Stimulated activated CD4-positive, alpha-beta T cell treated with anti-CD3 and anti-CD28 coated beads, TNF-alpha, amount 100 ng/mL, for 48 hours (primary cell): Measurements from ENCODE around the gene AMDHD2.

ENCODE experiments used
- DNase-seq, 3 donors: peaks; one replicate each; pipeline ENCODE4 v3.0.0-alpha.2; 2020; ENCODE audit warnings: low read depth in 3 of 3

AMDHD2 gene

DNA sequence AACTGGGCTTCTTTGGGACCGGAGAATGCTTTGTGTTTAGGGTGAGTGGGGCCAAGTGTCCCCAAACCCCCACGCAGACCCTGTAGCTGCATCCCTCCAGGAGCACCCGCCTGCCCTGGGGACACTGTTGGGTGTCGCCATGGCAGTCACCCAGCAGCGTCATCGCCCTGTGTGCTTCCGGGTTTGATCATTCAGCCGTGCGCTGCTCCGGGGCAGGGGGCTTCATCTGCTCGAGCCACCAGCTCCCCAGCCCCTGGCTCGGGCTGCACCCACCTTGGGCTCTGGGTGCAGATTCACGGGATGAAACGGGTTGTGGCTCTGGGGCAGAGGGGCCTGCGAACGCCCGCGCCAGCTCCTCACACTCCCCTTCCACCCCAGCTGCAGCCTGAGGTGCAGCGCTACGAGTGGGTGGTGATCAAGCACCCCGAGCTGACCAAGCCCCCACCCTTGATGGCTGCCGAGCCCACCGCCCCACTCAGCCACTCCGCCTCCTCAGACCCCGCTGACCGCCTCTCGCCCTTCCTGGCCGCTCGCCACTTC lies 20.2 kb upstream of the AMDHD2 start:
- no peak for DNase-seq

DNA sequence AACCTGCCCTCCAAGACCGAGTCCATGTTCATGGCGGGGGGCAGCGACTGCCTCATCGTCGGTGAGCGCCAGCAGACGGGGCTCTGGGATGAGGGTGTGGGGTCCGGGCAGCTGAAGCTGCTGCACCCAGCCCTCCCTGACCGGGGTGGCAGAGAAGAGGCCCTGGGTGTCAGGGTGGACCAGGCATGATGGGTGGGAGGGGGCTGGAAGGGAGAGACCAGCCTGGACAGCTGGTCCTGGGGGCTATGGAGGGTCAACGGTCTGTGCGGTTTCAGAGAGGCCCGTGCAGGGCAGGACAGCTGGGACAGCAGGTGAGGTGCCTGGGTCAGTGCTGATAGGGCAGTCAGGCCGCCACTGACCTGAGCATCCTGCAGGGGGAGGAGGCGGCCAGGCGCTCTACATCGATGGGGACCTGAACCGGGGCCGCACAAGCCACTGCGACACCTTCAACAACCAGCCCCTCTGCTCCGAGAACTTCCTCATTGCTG lies 19.7 kb upstream of the AMDHD2 start:
- no peak for DNase-seq

DNA sequence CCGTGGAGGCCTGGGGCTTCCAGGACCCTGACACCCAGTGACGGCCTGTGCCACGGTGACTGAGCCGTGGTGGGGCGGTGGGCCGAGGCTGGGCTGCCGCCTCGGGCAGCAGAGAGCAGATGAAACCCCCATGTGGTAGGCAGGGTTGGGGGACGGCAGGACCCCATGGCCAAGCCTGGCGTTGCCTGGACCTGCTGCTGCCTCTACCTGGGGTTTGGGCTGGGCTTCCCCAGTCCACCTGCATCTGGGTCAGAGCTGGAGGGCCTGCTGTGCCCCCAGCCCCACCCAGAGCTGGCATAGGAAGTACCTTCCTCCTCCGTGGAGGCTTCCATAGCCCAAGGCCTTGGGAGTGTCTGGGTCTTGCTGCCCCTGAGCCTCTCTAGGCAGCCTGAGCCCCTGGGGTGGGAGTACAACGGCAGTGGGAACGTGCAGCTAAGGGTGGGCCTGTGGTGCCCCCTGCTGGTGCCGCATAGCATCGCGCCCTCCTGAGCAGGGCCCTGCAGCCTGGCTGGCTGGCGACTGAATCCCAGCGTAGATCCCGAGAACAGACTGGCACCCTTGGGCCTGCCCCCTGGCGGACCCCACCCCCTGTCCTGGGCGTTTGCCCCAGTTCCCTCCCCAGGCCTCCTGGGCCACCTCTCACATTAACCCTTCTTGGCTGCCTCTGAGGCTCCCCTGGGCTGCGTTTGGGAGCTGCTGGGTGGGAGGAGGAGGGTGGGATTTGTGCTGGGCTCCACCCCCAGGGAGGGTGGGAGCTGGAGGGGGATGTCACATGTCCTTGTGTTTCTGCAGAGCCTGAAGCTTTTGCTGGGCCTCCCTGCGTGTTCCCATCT lies 19.0 kb upstream of the AMDHD2 start:
- DNase-seq, result peak; percentile 61 to 67 (median 65)

GRCh38 chr16:2501946-2502895 lies 17.9 kb upstream of the AMDHD2 start:
- no peak for DNase-seq

DNA sequence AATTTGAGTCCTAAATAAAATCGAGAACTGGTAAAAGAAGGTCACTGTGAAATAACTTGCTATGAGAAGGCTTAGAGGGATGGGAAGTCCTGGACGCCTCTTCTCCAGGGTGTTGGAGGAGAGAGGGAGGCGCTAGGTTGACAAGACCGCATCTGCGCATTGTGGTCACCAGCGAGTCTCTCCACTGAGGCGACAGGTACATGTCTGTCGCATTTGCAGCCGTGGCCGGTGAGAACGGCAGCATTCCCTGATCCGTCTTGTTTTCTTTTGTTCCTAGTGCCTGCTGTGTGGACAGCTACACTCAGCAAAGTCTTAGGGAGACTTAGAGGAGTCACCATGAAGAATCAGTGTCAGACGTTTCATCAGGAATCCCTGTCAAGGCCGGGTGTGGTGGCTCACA lies 14.5 kb upstream of the AMDHD2 start:
- no peak for DNase-seq

DNA sequence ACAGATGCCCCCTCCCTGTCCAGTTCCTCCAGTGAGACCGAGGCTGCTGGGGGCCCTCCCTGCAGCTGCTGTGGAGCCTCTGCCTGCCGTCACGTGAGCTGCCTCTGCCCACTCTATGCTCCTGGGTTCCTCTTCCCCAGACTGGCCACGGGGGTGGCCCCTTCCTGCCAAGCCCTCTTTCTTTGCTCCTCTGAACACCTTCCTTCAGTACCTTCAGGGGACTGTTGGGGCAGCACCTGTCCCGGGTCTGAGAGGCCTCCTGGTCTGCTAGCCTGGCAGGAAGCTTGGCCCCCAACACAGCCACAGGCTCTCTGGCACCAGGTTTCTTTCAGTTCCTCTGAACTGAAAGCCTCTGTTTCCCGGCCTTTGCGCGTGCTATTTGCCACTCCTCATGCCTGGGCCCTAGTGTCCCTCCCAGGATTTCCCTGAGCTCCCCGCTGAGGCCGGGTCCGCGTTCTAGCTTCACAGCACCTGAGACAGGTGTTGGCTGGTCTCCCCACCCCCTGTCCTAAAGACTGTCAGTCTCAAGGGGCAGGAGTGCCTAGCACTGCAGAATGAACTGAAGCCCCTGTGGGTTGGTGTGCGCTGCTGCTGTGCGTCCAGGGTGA lies 13.0 kb upstream of the AMDHD2 start:
- no peak for DNase-seq

DNA sequence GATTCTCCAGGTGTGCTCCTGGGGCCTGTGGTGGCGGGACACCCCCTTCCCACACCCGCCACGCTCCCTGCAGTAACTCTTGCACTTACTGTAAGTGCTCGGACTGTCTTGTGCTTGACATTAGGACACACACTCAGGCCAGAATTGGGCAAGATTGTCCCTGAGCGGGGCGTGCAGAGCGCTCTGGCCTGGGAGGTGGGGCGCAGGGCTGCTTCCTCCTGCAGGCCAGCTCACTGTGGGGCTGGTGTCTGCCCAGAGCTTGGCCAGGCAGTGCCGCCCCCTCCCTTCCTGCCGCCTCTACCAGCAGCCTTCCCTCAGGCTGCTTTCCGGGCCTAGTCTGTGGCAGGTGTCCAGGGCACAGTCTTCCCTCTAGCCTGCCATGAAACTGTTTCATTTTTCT lies 12.5 kb upstream of the AMDHD2 start:
- DNase-seq, result no peak

DNA sequence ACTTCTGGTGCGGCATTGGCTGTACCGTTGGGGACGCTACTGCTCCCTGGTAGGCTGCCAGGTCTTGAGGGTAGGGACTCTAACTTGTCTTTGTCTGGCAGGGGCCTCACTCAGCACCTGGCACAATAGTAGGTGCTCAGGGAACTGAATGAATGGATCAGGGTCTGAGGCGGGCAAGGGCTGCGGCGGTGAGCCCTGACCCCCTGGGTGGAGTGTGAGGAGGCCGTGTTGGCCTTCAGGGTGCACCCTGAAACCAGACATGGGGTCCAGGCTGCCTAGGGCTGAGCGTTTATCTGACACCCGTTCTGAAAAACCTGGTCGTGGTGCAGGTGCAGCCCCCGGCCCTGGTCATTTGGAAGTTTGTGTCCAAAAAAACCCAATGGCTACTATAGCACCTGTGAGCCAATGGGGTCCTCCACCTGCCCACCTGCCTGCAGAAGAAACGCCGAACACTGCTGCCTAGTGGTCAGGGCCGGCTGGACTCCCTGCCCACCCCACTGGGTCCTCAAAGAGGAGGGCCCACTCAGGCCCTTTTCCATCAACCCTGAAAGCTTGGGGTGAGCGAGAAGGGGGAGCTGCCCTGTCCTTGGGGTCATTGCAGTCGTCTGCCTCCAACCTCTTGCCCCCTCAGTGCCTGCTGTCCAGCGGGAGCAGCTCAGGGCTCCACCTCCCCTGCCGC lies 11.3 kb upstream of the AMDHD2 start:
- DNase-seq, result no peak

- DNase-seq, result no peak
These were observed 8.9 kb upstream of the AMDHD2 start for GRCh38 chr16:2511128-2511800.

- DNase-seq, result no peak
These were observed 8.0 kb upstream of the AMDHD2 start for GRCh38 chr16:2511996-2512734.

DNA sequence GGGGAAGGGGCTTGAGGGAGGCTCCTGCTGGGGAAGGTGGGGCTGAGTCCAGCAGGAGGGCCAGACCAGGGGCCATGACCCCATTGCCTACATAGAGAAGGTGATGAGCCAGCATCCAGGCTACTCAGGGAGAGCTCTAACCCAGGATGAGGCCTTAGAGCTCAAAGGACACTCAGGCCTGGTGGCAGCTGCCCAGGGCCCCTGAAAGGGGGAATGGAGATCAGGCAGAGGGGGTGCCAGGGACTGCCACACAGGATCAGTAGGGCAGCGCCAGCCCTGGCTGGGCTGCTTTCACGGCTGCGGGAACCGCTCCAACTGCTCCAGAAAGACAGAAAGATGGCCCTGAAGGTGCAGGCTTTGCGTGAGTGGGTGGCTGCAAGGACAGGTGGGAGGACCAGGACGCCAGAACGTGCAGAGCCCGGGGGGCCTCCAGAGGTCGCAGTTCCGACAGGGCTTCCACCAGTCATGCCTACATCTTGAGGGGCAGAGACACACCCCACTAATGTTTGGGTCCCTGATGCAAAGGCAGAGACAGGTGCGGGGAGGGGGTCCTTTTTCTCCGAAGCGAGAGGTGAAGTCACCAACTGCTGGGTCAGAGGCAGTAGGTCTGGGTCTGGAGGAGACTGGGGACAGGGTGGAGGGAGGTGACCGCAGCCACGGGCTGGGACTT lies 7.3 kb upstream of the AMDHD2 start:
- DNase-seq, result no peak

DNA sequence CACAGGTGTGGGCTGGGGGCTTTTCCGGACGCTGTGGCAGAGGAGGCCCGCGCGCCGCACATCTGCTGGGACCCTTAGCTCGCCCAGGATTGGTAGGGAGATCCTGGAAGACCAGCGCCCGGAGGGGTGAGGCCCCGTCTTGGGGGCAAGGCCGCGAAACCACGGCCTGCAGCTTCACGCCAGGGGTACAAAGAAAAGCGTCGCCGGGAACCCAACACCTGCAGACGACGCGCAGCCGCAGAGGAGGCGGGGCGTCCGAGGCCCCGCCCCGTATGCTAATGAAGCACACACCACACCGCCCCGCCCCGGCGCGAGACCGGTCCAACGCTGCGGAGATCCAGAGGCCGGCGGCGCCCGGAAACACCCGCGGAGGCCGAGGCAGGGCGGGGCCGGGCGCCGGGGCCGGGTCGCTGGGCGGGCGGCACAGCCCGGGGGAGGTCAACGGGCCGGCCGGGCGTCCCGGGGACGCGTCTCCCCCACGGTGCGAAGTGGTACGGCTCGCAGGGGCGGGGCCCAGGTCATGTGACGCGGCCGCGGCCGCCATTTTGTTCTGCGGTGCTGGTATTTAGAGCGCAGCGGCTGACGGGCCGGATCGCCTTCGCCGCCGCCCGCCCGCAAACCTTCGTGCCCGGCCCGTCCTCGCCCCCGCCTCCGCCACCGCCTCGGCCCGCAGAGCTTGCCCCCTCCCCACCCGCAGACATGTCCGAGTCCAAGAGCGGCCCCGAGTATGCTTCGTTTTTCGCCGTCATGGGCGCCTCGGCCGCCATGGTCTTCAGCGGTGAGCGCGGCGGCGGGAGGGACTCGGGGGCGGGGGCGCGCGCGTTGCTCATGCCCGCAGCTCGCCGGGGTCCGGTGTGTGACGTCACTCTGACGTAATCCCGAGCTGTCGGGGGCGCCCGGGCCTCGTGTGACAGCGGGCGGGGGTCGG lies 6.5 kb upstream of the AMDHD2 start, which contains the start of gene ATP6V0C:
ATP6V0C (plus strand) TSS at position 548 of the 928 bp plus-strand sequence; CDS start at position 700, 152 bp downstream.
- DNase-seq, result peak; percentile 76 to 88 (median 77)

- peak in 1 of 3 donors; percentile 22 for DNase-seq
These were observed 5.6 kb upstream of the AMDHD2 start for GRCh38 chr16:2514333-2515179.

DNA sequence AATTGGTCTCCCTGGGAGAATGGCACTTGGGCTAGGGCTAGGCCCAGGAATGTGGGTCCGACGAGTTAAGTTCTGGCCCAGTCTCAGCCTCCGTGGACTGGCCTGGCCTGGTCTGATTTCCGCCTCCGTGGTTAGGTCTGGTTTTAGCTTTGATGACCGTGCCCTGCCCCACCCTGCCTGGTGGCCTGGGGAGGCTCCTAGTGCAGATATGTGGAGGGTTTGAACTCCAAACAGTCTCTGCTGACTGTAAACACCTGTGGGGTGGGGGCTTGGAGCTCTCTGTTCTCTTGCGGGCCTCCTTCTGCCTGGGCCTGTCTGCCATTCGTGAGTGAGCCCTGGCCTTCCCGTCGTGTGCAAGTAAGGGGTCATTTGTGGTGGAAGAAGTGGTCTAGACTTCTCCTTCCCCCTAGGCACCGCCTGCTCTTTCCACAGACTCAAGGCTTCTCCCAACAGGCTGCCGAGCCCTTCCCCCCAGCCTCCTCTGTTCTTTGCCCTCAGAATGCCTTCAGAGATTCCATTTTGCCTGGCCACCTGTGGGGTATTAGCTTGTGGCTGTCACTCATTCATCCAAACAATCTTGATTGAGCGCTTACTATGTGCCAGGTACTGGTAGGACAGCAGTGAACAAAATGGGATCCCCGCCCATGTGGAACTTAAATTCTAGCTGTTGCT lies 4.9 kb upstream of the AMDHD2 start:
- no peak for DNase-seq

GRCh38 chr16:2516391-2517240 lies 3.6 kb upstream of the AMDHD2 start:
- DNase-seq, result no peak
